Measurements from ENCODE around the gene TREM1. TPM values are rescaled to one million over a fixed set of nuclear protein-coding genes. Genes with fewer than 3 reads are reported as not detected.

The TREM1 gene
- total RNA-seq (2021) (not detected in 2 replicates), Bru-seq, nascent RNA (not detected), BruChase-seq, experiment 1, labeled RNA remaining after a 2-hour chase (not detected), BruChase-seq, experiment 2, labeled RNA remaining after a 6-hour chase (not detected)
- long read RNA-seq: 0 reads

GRCh38 chr6:41286544-41287346 is at the start of gene TREM1:
TREM1 (minus strand) TSS chr6:41286682; CDS start chr6:41286655, 27 bp downstream.
- CTCF ChIA-PET: no interaction called here
- Histone ChIP-seq H2AFZ (no peak within 1 kb of the TSS), H3F3A (ENCODE audit: insufficient read depth, low read depth) (no peaks in the 10 kb centered on the region), H3K9me3 (ENCODE audit: insufficient read depth, low read depth) (no peaks in the 10 kb centered on the region), H3K4me1 (replicated peaks; ENCODE audit: insufficient read depth) (no peaks in the 10 kb centered on the region), H3K36me3 (ENCODE audit: low read depth) (no peaks in the 10 kb centered on the region), H3K4me2 (no peak within 1 kb of the TSS), H3K27ac (no peak within 1 kb of the TSS), H3K27me3 (ENCODE audit: insufficient read depth, low read depth) (no peaks in the 10 kb centered on the region), H3K4me3 (no peak within 1 kb of the TSS), H3K79me2 (ENCODE audit: low read depth) (no peaks in the 10 kb centered on the region), H4K20me1 (ENCODE audit: insufficient read depth) (no peaks in the 10 kb centered on the region), H3K9me2 (ENCODE audit: insufficient read depth) (no peaks in the 10 kb centered on the region)
- no peak for TF ChIP-seq EZH2 (IDR thresholded peaks at IDR 0.05; ENCODE audit: low read depth)
- TF ChIP-seq CTCF (conservative IDR thresholded peaks at IDR 0.05): no peak
- no peak for DNase-seq
- intact Hi-C loops (cut with micrococcal nuclease; ENCODE audit: unreplicated experiment): no loop called here
- BruUV-seq (replicated peaks): no TSS peak
- POLR2A ChIA-PET (ENCODE audit: unreplicated experiment): no interaction called here

GRCh38 chr6:41335943-41336342 is 49.5 kb upstream of the TREM1 start:
- POLR2A ChIA-PET (ENCODE audit: unreplicated experiment): no interaction called here
- no peaks in the 10 kb centered on the region for H4K20me1 ChIP-seq (ENCODE audit: insufficient read depth)
- no peak overlapping the region for H3K4me3 ChIP-seq
- no peaks in the 10 kb centered on the region for H3K9me3 ChIP-seq (ENCODE audit: insufficient read depth, low read depth)
- intact Hi-C loops (cut with micrococcal nuclease; ENCODE audit: unreplicated experiment): no loop called here
- TF ChIP-seq EZH2 (IDR thresholded peaks at IDR 0.05; ENCODE audit: low read depth) (no peak), CTCF (conservative IDR thresholded peaks at IDR 0.05) (no peak)
- no peak overlapping the region for H3K4me2 ChIP-seq
- no peak overlapping the region for H3K27ac ChIP-seq
- H3F3A ChIP-seq (ENCODE audit: insufficient read depth, low read depth): no peaks in the 10 kb centered on the region
- H3K9me2 ChIP-seq (ENCODE audit: insufficient read depth): no peaks in the 10 kb centered on the region
- no peaks in the 10 kb centered on the region for H3K4me1 ChIP-seq (replicated peaks; ENCODE audit: insufficient read depth)
- DNase-seq: no peak
- H2AFZ ChIP-seq: no peak overlapping the region
- CTCF ChIA-PET: no interaction called here
- no TSS peak for BruUV-seq (replicated peaks)
- no peaks in the 10 kb centered on the region for H3K79me2 ChIP-seq (ENCODE audit: low read depth)
- no peaks in the 10 kb centered on the region for H3K36me3 ChIP-seq (ENCODE audit: low read depth)
- peaks cover 74% of the 10 kb centered on the region for H3K27me3 ChIP-seq (ENCODE audit: insufficient read depth, low read depth)

GRCh38 chr6:41335296-41335695 is 48.8 kb upstream of the TREM1 start, which contains the start of gene NCR2:
NCR2 (plus strand) TSS chr6:41335608; CDS start chr6:41335877, 269 bp downstream.
- intact Hi-C loops (cut with micrococcal nuclease; ENCODE audit: unreplicated experiment): no loop called here
- BruUV-seq (replicated peaks): no TSS peak

More at GRCh38 chr6:41335296-41335695, 48.8 kb upstream of the TREM1 start, which contains the start of gene NCR2:
- Histone ChIP-seq H3F3A (ENCODE audit: insufficient read depth, low read depth) (no peaks in the 10 kb centered on the region), H3K79me2 (ENCODE audit: low read depth) (no peaks in the 10 kb centered on the region), H3K9me2 (ENCODE audit: insufficient read depth) (no peaks in the 10 kb centered on the region), H3K27me3 (ENCODE audit: insufficient read depth, low read depth) (peaks cover 74% of the 10 kb centered on the region), H4K20me1 (ENCODE audit: insufficient read depth) (no peaks in the 10 kb centered on the region), H3K36me3 (ENCODE audit: low read depth) (no peaks in the 10 kb centered on the region), H3K4me2 (no peak within 1 kb of the TSS), H2AFZ (no peak within 1 kb of the TSS), H3K9me3 (ENCODE audit: insufficient read depth, low read depth) (no peaks in the 10 kb centered on the region), H3K4me3 (no peak within 1 kb of the TSS), H3K4me1 (replicated peaks; ENCODE audit: insufficient read depth) (no peaks in the 10 kb centered on the region), H3K27ac (no peak within 1 kb of the TSS)
- DNase-seq: no peak
- ChIA-PET CTCF (interaction anchor here (1.1 kb wide), 1 partner anchor 15 kb away, joined by 4 read pairs; no protein-coding TSS in a partner anchor), POLR2A (ENCODE audit: unreplicated experiment) (no interaction called here)
- TF ChIP-seq CTCF (conservative IDR thresholded peaks at IDR 0.05) (no peak), EZH2 (IDR thresholded peaks at IDR 0.05; ENCODE audit: low read depth) (no peak)

Data from PC-9 (cell line).